HEK293 (cell line): ENCODE measurements around the gene MMP19.

Source experiments
- CTCF ChIA-PET: fragments of 350-600 bp; formaldehyde crosslinking; extraction: SDS; loops from one replicate; lab custom pipeline; 2021; ENCODE audit warnings: antibody characterized with exemption; lab: Yijun Ruan, JAX
- POLR2A ChIA-PET: fragments of 300-600 bp; formaldehyde crosslinking; extraction: SDS; loops from one replicate; lab custom pipeline; 2020; ENCODE audit warnings: antibody characterized with exemption, inconsistent platforms; lab: Yijun Ruan, JAX
- H3K27ac ChIP-seq: fragments of 200-500 bp; sonication (Bioruptor generic); 2 replicates; pipeline ENCODE4 v1.5.1; 2014; ENCODE audit warnings: low read depth, low read length, control low read depth, inconsistent platforms; ENCODE audit errors: extremely low read depth
- H3K36me3 ChIP-seq, 2 experiments: fragments of 200-500 bp in 1 of 2; sonication (Bioruptor generic) in 1 of 2; 1 replicate in 1 of 2; 2 replicates in 1 of 2; pipeline ENCODE4 v1.5.1; 2014 to 2017; ENCODE audit warnings: inconsistent platforms in 2 of 2, low read length in 2 of 2; ENCODE audit not compliant: control insufficient read depth in 2 of 2, insufficient read depth in 1 of 2
- H3K4me1 ChIP-seq: fragments of 200-500 bp; sonication (Bioruptor generic); 2 replicates; pipeline ENCODE4 v1.5.1; 2014; ENCODE audit warnings: mild to moderate bottlenecking, low read length, inconsistent platforms; ENCODE audit not compliant: control insufficient read depth, insufficient read depth
- H3K4me3 ChIP-seq: 2 replicates; pipeline ENCODE4 v1.5.1; 2011; ENCODE audit warnings: low read depth, mild to moderate bottlenecking, control low read depth, low read length, moderate library complexity
- H3K9me3 ChIP-seq: fragments of 200-500 bp; sonication (Bioruptor generic); 2 replicates; pipeline ENCODE4 v1.5.1; 2014; ENCODE audit warnings: low read depth, low read length, inconsistent platforms; ENCODE audit not compliant: control insufficient read depth, insufficient read depth
- FEZF1 ChIP-seq: fragments of 450-650 bp; formaldehyde crosslinking; IDR thresholded peaks from 2 replicates; pipeline ENCODE4 v1.5.1; 2016; ENCODE audit warnings: missing biosample characterization, missing genetic modification characterization
- GLI2 ChIP-seq: fragments of 450-650 bp; formaldehyde crosslinking; IDR thresholded peaks from 2 replicates; pipeline ENCODE4; 2017; ENCODE audit warnings: missing biosample characterization, missing genetic modification characterization, low read depth, borderline replicate concordance
- PRDM1 ChIP-seq: fragments of 450-650 bp; formaldehyde crosslinking; IDR thresholded peaks from 2 replicates; pipeline ENCODE4; 2016; ENCODE audit warnings: missing biosample characterization, missing genetic modification characterization
- SALL2 ChIP-seq: fragments of 450-650 bp; formaldehyde crosslinking; IDR thresholded peaks from 2 replicates; pipeline ENCODE4 v1.5.0; 2017; ENCODE audit warnings: missing biosample characterization, mild to moderate bottlenecking, missing genetic modification characterization, borderline replicate concordance
- ZBTB20 ChIP-seq: fragments of 450-650 bp; formaldehyde crosslinking; IDR thresholded peaks from 2 replicates; pipeline ENCODE4 v1.5.1; 2016; ENCODE audit warnings: missing biosample characterization, missing genetic modification characterization
- ZFHX2 ChIP-seq: fragments of 450-650 bp; formaldehyde crosslinking; conservative IDR thresholded peaks from 2 replicates; pipeline ENCODE4 v1.5.1; 2016; ENCODE audit warnings: missing biosample characterization, missing genetic modification characterization
- ZNF184 ChIP-seq: fragments of 450-650 bp; IDR thresholded peaks from 2 replicates; pipeline ENCODE4 v1.5.1; 2018; ENCODE audit warnings: missing biosample characterization, mild to moderate bottlenecking, missing genetic modification characterization
- ZNF366 ChIP-seq: fragments of 450-650 bp; formaldehyde crosslinking; conservative IDR thresholded peaks from 2 replicates; pipeline ENCODE4 v1.5.1; 2016; ENCODE audit warnings: missing biosample characterization, missing genetic modification characterization
- ZNF391 ChIP-seq: fragments of 450-650 bp; formaldehyde crosslinking; IDR thresholded peaks from 2 replicates; pipeline ENCODE4 v1.5.1; 2016; ENCODE audit warnings: low read depth, missing biosample characterization, missing genetic modification characterization, borderline replicate concordance
- ZNF596 ChIP-seq: fragments of 450-650 bp; IDR thresholded peaks from 2 replicates; pipeline ENCODE4 v1.5.0; 2018; ENCODE audit warnings: missing biosample characterization, mild to moderate bottlenecking, missing genetic modification characterization, moderate library complexity
- ZNF792 ChIP-seq: fragments of 450-650 bp; formaldehyde crosslinking; IDR thresholded peaks from 2 replicates; pipeline ENCODE4 v1.5.1; 2016; ENCODE audit warnings: missing biosample characterization, missing genetic modification characterization
- TF ChIP-seq, protein P1 (sequence below): fragments of 450-650 bp; formaldehyde crosslinking; IDR thresholded peaks from 2 replicates; pipeline ENCODE4 v1.5.1; 2016; ENCODE audit warnings: missing biosample characterization, missing genetic modification characterization
- TF ChIP-seq, protein P2 (sequence below): fragments of 450-650 bp; formaldehyde crosslinking; IDR thresholded peaks from 2 replicates; pipeline ENCODE4 v1.5.1; 2016; ENCODE audit warnings: missing biosample characterization, missing genetic modification characterization
- TF ChIP-seq, protein P3 (sequence below): fragments of 450-650 bp; formaldehyde crosslinking; IDR thresholded peaks from 2 replicates; pipeline ENCODE4 v1.5.1; 2016; ENCODE audit warnings: missing biosample characterization, missing genetic modification characterization
- TF ChIP-seq, protein P4 (sequence below): fragments of 450-650 bp; formaldehyde crosslinking; IDR thresholded peaks from 2 replicates; pipeline ENCODE4 v1.5.1; 2016; ENCODE audit warnings: missing biosample characterization, missing genetic modification characterization
- TF ChIP-seq, protein P5 (sequence below): fragments of 450-650 bp; formaldehyde crosslinking; IDR thresholded peaks from 2 replicates; pipeline ENCODE4 v1.5.1; 2016; ENCODE audit warnings: missing biosample characterization, missing genetic modification characterization

MMP19 gene

DNA sequence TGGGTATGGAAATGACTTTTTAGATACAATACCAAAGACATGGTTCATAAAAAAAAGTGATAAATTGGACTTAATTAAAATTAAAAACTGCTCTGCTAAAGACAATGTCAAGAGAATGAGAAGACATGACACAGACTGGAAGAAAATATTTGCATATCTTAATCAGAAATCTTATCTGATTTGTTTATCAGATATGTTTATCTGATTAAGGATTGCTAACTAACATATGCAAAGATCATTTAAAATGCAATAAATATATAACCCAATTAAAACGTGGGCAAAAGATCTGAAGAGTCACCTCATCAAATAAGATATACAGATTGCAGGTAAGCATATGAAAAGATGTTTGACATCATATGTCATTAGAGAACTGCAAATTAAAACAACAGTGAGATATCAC lies 10.0 kb upstream of the MMP19 start (continued):
- TF ChIP-seq, protein P1, sequence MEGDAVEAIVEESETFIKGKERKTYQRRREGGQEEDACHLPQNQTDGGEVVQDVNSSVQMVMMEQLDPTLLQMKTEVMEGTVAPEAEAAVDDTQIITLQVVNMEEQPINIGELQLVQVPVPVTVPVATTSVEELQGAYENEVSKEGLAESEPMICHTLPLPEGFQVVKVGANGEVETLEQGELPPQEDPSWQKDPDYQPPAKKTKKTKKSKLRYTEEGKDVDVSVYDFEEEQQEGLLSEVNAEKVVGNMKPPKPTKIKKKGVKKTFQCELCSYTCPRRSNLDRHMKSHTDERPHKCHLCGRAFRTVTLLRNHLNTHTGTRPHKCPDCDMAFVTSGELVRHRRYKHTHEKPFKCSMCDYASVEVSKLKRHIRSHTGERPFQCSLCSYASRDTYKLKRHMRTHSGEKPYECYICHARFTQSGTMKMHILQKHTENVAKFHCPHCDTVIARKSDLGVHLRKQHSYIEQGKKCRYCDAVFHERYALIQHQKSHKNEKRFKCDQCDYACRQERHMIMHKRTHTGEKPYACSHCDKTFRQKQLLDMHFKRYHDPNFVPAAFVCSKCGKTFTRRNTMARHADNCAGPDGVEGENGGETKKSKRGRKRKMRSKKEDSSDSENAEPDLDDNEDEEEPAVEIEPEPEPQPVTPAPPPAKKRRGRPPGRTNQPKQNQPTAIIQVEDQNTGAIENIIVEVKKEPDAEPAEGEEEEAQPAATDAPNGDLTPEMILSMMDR (tag by site-specific recombination) = no peak

DNA sequence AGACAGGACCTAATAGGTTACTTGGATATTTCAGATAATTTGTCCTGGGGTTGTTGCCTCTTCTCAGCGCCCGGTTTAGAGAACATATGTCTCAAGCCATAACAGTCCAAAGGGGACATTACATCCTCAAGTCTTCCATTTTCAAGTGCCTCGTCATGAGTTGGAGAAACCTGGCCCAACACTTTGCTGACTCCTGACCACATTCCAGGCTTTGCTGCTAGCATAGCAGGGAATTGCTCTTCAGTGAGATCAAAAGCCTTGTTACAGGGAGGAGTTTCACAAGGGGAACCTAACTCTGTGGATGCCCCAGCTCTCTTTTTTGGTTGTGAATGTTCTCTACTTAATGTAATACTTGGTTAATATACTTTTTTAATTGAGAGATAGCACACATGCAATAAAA lies 8.2 kb upstream of the MMP19 start:
- ChIA-PET POLR2A (interaction anchor here (1.7 kb wide), 1 partner anchor 21 kb away, joined by 4 read pairs; the partner anchor contains the start of gene DNAJC14), CTCF (no interaction called here)
- H3K36me3 ChIP-seq = no peaks in the 10 kb centered on the region
- no peak overlapping the region for H3K27ac ChIP-seq
- TF ChIP-seq FEZF1 (tag by site-specific recombination) (no peak), ZNF596 (no peak), ZNF792 (tag by site-specific recombination) (no peak), ZNF391 (no peak), ZNF366 (no peak), ZFHX2 (no peak), SALL2 (tag by site-specific recombination) (no peak), ZNF184 (no peak), GLI2 (tag by site-specific recombination) (no peak), ZBTB20 (no peak), PRDM1 (no peak)
- TF ChIP-seq, protein P2, sequence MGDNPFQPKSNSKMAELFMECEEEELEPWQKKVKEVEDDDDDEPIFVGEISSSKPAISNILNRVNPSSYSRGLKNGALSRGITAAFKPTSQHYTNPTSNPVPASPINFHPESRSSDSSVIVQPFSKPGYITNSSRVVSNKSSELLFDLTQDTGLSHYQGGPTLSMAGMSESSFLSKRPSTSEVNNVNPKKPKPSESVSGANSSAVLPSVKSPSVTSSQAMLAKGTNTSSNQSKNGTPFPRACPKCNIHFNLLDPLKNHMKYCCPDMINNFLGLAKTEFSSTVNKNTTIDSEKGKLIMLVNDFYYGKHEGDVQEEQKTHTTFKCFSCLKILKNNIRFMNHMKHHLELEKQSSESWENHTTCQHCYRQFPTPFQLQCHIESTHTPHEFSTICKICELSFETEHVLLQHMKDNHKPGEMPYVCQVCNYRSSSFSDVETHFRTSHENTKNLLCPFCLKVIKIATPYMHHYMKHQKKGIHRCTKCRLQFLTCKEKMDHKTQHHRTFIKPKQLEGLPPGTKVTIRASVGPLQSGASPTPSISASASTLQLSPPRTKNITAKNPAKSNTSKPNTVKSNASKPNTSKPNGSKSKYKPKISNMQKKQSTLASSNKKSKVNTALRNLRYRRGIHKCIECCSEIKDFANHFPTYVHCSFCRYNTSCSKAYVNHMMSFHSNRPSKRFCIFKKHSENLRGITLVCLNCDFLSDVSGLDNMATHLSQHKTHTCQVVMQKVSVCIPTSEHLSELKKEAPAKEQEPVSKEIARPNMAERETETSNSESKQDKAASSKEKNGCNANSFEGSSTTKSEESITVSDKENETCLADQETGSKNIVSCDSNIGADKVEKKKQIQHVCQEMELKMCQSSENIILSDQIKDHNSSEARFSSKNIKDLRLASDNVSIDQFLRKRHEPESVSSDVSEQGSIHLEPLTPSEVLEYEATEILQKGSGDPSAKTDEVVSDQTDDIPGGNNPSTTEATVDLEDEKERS (tag by site-specific recombination) = no peak
- TF ChIP-seq, protein P3, sequence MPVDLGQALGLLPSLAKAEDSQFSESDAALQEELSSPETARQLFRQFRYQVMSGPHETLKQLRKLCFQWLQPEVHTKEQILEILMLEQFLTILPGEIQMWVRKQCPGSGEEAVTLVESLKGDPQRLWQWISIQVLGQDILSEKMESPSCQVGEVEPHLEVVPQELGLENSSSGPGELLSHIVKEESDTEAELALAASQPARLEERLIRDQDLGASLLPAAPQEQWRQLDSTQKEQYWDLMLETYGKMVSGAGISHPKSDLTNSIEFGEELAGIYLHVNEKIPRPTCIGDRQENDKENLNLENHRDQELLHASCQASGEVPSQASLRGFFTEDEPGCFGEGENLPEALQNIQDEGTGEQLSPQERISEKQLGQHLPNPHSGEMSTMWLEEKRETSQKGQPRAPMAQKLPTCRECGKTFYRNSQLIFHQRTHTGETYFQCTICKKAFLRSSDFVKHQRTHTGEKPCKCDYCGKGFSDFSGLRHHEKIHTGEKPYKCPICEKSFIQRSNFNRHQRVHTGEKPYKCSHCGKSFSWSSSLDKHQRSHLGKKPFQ (tag by site-specific recombination) = no peak
- TF ChIP-seq, protein P4, sequence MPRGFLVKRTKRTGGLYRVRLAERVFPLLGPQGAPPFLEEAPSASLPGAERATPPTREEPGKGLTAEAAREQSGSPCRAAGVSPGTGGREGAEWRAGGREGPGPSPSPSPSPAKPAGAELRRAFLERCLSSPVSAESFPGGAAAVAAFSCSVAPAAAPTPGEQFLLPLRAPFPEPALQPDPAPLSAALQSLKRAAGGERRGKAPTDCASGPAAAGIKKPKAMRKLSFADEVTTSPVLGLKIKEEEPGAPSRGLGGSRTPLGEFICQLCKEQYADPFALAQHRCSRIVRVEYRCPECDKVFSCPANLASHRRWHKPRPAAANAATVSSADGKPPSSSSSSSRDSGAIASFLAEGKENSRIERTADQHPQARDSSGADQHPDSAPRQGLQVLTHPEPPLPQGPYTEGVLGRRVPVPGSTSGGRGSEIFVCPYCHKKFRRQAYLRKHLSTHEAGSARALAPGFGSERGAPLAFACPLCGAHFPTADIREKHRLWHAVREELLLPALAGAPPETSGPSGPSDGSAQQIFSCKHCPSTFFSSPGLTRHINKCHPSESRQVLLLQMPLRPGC (tag by site-specific recombination) = no peak
- TF ChIP-seq, protein P5, sequence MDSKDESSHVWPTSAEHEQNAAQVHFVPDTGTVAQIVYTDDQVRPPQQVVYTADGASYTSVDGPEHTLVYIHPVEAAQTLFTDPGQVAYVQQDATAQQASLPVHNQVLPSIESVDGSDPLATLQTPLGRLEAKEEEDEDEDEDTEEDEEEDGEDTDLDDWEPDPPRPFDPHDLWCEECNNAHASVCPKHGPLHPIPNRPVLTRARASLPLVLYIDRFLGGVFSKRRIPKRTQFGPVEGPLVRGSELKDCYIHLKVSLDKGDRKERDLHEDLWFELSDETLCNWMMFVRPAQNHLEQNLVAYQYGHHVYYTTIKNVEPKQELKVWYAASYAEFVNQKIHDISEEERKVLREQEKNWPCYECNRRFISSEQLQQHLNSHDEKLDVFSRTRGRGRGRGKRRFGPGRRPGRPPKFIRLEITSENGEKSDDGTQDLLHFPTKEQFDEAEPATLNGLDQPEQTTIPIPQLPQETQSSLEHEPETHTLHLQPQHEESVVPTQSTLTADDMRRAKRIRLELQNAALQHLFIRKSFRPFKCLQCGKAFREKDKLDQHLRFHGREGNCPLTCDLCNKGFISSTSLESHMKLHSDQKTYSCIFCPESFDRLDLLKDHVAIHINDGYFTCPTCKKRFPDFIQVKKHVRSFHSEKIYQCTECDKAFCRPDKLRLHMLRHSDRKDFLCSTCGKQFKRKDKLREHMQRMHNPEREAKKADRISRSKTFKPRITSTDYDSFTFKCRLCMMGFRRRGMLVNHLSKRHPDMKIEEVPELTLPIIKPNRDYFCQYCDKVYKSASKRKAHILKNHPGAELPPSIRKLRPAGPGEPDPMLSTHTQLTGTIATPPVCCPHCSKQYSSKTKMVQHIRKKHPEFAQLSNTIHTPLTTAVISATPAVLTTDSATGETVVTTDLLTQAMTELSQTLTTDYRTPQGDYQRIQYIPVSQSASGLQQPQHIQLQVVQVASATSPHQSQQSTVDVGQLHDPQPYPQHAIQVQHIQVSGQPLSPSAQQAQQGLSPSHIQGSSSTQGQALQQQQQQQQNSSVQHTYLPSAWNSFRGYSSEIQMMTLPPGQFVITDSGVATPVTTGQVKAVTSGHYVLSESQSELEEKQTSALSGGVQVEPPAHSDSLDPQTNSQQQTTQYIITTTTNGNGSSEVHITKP (tag by site-specific recombination) = no peak
- H3K9me3 ChIP-seq = no peaks in the 10 kb centered on the region
- H3K4me3 ChIP-seq = no peak overlapping the region
- H3K4me1 ChIP-seq = no peaks in the 10 kb centered on the region; the same call in 1 of the 2 replicates
